Cerebellar cortex (tissue), 1 donor: ENCODE measurements around the gene TTC27.
A peak's percentile ranks its signal among the peaks of the same experiment; 100 is the strongest.
"Not testable (repeated sequence)": the region's sequence is repeated elsewhere in the genome, so short reads cannot be mapped to it uniquely, and the experiment has no call there.

ENCODE experiments used
- DNase-seq: peaks from one replicate; pipeline ENCODE4 v3.0.0-alpha.2; 2015; ENCODE audit warnings: low spot score

TTC27 gene

DNA sequence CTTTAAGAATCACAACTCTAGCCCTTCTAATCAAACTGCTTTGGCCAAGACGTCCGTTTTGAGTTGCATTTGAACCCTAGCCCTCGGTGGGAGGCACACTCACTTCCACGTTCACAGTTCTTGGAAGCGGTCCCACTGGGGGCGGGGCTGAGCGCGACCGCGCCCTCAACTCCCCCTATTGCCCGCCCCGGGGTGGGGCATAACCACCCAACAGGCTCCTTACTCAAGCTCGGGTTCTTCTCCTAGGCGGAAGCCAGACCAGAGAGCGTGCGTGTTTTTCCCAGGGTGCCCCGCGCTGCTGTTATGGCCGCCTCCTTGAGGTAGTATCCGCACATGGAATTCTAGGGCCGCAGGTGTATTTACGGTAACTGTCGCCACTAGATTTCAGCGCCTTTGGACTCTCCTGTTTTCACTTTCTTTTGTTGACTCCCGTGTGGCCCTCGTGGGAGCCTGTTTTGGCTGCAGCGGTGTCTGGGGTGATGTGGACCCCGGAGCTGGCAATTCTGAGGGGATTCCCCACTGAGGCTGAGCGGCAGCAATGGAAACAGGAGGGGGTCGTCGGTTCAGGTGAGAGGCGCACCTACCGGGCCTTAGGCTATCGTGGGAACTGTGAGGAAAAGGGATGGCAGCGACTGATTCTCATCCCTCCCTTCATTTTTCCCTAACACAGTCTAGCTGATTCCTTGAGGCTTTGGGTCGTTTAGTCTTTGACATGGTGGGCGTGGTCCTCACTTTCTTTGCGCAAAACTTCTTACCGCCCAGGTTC, at the start of gene TTC27:
TSS of gene TTC27 (plus strand) at position 237 of the 766 bp plus-strand sequence. CDS start at position 480, 243 bp downstream.
- DNase-seq, result peak; percentile 98

GRCh38 chr2:32591669-32592463, 36.0 kb upstream of the TTC27 start:
- DNase-seq, result no peak

- DNase-seq, result no peak
These were observed 33.3 kb upstream of the TTC27 start for GRCh38 chr2:32594573-32594972.

DNA sequence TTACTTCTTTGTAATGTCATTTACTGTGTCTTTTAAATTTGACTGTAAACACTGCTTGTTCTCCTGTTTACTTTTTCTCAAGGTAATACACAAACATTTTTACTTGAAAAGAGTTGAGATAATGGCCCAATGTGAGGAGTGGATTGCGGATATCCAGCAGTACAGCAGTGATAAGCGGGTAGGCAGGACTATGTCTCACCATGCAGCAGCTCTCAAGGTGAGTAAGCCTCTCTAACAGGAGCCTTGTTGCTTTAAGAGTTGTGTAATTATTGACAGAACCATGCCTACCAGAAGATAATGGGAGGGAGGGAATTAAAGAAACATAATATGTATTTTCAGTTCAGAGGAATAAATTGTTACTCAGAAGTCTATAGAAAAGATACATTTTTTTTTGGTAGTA, 16.5 kb upstream of the TTC27 start:
- DNase-seq, result no peak

- no peak for DNase-seq
These were observed 16.1 kb upstream of the TTC27 start for GRCh38 chr2:32611771-32612170.

DNA sequence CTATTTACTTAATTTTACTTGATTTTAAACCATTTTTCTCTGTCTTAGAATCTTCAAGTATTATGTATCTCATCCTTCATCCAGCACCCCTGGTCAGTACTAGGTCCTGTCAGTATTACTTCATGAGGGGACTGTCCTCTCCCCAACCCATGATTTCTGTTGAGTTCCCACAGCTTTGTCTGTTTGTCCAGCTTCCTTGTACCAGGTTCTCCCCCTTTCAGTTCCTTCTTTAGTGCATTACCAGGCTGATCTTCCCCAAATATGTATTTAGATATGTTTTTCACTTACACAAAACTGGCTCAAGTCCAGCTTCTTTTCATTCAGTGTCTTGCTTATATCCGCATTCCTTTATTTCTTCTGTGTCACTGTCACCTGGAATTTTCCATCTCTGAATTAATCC, 13.8 kb upstream of the TTC27 start:
- DNase-seq, result no peak

- no peak for DNase-seq
These were observed 10.2 kb upstream of the TTC27 start for GRCh38 chr2:32617599-32618189.

- no peak for DNase-seq
These were observed 5.1 kb upstream of the TTC27 start for GRCh38 chr2:32622570-32623310.

GRCh38 chr2:32623311-32623706, 4.5 kb upstream of the TTC27 start:
- no peak for DNase-seq

DNA sequence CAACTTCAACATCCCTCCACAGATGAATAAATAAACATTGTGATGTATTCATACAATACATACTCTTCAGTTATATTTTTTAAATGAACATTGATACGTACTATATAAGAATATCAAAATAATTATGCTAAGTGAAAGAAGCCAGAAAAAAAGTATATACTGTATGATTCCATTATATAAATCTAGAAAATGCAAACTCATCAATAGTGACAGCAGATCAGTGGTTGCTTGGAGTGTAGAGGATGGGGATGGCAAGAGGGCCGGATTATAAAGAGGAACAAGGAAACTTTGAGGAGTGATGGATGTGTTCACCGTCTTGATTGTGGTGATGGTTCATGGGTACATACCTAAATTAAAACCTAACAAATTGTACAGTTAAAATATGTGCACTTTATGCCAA, 3.0 kb upstream of the TTC27 start:
- no peak for DNase-seq

DNA sequence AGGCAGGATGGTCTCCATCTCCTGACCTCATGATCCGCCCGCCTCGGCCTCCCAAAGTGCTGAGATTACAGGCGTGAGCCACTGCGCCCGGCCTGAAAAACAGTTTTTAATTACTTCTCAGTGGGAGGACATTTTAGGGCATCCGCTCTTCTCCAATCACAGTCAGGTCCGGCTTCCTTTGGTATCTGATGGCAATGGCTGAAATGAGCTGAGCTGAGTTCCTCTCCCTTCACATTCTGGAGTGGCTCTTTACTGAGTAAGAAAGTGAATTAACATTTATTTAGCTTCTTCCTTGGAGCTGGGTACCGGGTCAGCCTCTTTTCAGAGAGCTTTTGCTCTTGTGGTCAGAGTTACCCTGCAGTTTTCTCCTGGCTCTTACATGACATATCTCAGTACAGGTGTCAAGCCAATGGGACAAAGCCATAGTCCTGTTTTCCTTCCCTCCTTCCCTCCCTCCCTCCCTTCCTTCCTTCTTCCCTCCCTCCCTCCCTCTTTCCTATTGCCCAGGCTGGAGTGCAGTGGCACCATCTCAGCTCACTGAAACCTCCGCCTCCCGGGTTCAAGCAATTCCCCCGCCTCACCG, 1.1 kb upstream of the TTC27 start:
- no peak for DNase-seq

DNA sequence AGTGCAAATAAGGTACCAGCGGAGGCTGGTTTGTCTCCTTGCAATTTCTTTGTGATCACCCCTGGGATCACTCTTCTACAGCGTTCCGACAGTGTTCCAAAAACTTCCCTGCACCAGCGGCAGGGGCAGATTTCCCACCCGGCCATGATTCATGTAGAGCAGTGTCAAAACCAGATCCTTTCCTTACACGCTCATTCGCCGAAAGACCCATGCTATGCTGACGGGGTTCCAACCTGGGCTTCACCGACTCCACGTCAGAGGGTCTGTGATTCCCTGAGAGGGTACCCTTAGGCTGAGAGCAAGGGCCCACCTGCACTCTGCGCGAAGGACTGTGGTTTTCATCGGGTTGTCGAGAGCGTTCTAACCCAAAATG, 423 bp upstream of the TTC27 start:
- DNase-seq, result peak; percentile 41

- no peak for DNase-seq
These were observed 4.2 kb downstream of the TTC27 start for GRCh38 chr2:32632089-32632488.

GRCh38 chr2:32633040-32633439, 5.2 kb downstream of the TTC27 start:
- no peak for DNase-seq

GRCh38 chr2:32638548-32638947, 10.7 kb downstream of the TTC27 start:
- DNase-seq, result not testable (repeated sequence)

GRCh38 chr2:32641180-32641579, 13.3 kb downstream of the TTC27 start:
- DNase-seq, result no peak

DNA sequence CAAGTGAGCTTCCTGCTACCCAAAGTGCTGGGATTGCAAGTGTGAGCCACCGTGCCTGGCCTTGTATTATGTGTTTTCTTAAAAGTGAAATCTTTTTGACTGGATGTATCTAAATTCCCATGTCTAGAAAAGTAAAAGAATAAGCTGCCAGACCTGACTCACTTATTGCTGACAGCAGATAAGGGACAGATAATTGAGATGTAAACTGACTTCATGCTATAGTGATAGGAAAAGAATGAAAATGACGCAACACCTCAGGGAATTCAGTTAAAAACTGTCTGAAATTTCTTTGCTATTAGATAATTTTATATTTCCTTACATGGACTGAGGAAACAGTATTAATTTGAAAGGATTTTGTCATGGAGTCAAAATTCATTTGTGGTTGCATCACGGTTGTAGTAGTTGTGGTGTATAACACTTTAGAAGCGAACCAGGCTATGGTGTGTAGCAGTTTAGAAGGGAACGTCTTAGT, 19.4 kb downstream of the TTC27 start:
- no peak for DNase-seq

DNA sequence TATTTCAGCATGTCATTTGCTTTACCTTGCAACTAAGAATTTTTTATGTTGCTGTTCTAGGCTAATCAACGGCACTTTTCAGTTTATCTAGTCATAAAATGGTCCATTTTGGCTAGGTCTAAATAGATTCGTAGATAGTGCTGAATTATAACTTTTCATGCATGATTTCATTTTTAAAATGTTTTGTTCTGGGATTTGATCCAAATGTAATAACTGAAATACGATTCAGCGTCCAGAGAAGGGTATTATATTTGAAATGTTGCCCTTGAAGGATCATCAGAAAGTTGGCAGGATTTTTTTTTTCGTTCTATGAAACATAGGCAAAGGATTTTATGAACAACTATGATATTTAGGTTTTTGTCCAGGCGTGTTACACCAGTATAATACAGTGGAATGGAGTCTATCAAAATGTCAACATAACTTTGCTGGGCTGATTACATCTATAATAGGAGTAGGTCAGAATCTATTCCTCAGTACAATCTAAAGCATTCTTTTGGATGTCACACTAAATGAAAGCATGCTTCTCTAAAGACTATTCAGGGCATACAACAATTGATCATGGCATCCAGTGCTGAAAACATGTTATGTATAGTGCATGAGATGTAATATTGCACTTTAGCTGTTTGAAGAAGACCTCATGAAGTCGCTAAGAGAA, 24.8 kb downstream of the TTC27 start:
- no peak for DNase-seq

DNA sequence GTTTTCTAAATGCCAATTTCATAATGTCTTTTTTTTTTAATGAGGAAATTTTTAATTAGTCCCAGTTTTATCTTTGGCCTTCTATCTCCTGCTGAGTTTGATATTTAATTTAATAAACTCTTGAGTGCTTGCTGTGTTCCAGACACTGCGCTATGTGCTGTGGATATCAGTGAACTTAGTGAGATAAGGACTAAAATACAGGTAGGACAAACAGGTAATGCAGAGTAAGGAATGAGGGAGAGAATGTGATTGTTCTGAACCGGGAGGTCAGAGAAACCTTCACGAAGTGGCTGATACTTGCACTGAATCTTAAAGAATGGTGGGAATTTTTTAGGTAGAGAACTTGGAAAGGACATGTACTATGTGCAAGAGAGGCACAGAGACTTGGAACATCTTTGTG, 28.2 kb downstream of the TTC27 start:
- no peak for DNase-seq

- DNase-seq, result no peak
These were observed 36.0 kb downstream of the TTC27 start for GRCh38 chr2:32663864-32664263.

GRCh38 chr2:32666704-32667103, 38.9 kb downstream of the TTC27 start:
- DNase-seq, result no peak
